Tibial nerve (tissue), 4 donors: Measurements from ENCODE around the gene CAPN8. TPM values are rescaled to one million over a fixed set of nuclear protein-coding genes. Genes with fewer than 3 reads are reported as not detected.
A peak's percentile ranks its signal among the peaks of the same experiment; 100 is the strongest.

Source experiments
- DNase-seq, 2 donors: peaks; one replicate each; pipeline ENCODE4 v3.0.0-alpha.2; 2019; ENCODE audit warnings: low spot score in 2 of 2
- H3K27ac ChIP-seq, 4 donors: fragments of 200-600 bp; sonication (generic) in 3 of 4; one replicate each; pipeline ENCODE4 v1.5.1; 2017 to 2019; ENCODE audit warnings: mild to moderate bottlenecking in 1 of 4
- H3K27me3 ChIP-seq, 2 donors: fragments of 200-600 bp; sonication (generic) in 1 of 2; one replicate each; pipeline versions ENCODE4 v1.5.1 to v1.6.0; 2017 to 2019
- H3K36me3 ChIP-seq, 3 donors: fragments of 200-600 bp; sonication (generic); one replicate each; pipeline ENCODE4 v1.5.1; 2018 to 2019
- H3K4me1 ChIP-seq, 4 donors: fragments of 200-600 bp; sonication (generic) in 3 of 4; one replicate each; pipeline ENCODE4 v1.5.1; 2017 to 2019
- H3K4me3 ChIP-seq, 4 donors: fragments of 200-600 bp; sonication (generic) in 3 of 4; one replicate each; pipeline ENCODE4 v1.5.1; 2017 to 2019; ENCODE audit warnings: mild to moderate bottlenecking in 1 of 4, moderate library complexity in 1 of 4
- H3K9me3 ChIP-seq, 4 donors: fragments of 200-600 bp; sonication (generic) in 3 of 4; one replicate each; pipeline ENCODE4 v1.5.1; 2017 to 2019
- CTCF ChIP-seq, 5 experiments: fragments of 200-600 bp in 3 of 5; fragments of 450-650 bp in 2 of 5; sonication (generic) in 3 of 5; IDR thresholded peaks; one replicate each; pipeline ENCODE4 v1.5.1; 2016 to 2019; ENCODE audit warnings: antibody characterized with exemption in 5 of 5, mild to moderate bottlenecking in 3 of 5, moderate library complexity in 2 of 5
- EP300 ChIP-seq, 2 donors: sonication (generic); formaldehyde crosslinking; IDR thresholded peaks; one replicate each; pipeline ENCODE4 v1.6.1; 2017; ENCODE audit warnings: antibody characterized with exemption in 2 of 2, mild to moderate bottlenecking in 1 of 2
- POLR2A ChIP-seq, 2 donors: fragments of 450-650 bp; IDR thresholded peaks; one replicate each; pipeline ENCODE4 v1.6.1; 2017; ENCODE audit warnings: antibody characterized with exemption in 2 of 2, mild to moderate bottlenecking in 2 of 2, moderate library complexity in 2 of 2
- WGBS, 2 donors: methylation state at CpG; one replicate each; pipeline ENCODE4 v1.1.5; 2018; 5-methylcytosine and 5-hydroxymethylcytosine counted together
- total RNA-seq, 4 donors: library from RNA; depleted of rRNA; stranded (reverse); fragments of >200 nt; gene quantifications; one replicate each; pipeline ENCODE4 v1.1.0, GENCODE V29; 2016

The CAPN8 gene
- total RNA-seq, 4 donors from 2014 or later = not detected

- WGBS, 2 donors = 61 to 64% methylated on average over 13 of the region's 13 CpGs
- peak in 3 of 5 experiments; percentile 15 to 19 (median 17) for TF ChIP-seq CTCF (IDR thresholded peaks at IDR 0.05)
- TF ChIP-seq POLR2A (IDR thresholded peaks at IDR 0.05) = no peak
- TF ChIP-seq EP300 (IDR thresholded peaks at IDR 0.05) = no peak
- no peak overlapping the region for H3K4me3 ChIP-seq
Observed at GRCh38 chr1:223628233-223629125, 37.0 kb downstream of the CAPN8 start.

GRCh38 chr1:223622132-223622842 is 43.2 kb downstream of the CAPN8 start:
- H3K27me3 ChIP-seq = no peaks in the 10 kb centered on the region
- H3K4me1 ChIP-seq = no peaks in the 10 kb centered on the region
- TF ChIP-seq EP300 (IDR thresholded peaks at IDR 0.05) = no peak
- TF ChIP-seq CTCF (IDR thresholded peaks at IDR 0.05) = no peak
- no peak for TF ChIP-seq POLR2A (IDR thresholded peaks at IDR 0.05)
- DNase-seq = no peak
- WGBS, 2 donors = 60 to 67% methylated on average over 17 of the region's 17 CpGs
- H3K36me3 ChIP-seq = no peaks in the 10 kb centered on the region
- no peak overlapping the region for H3K27ac ChIP-seq
- no peaks in the 10 kb centered on the region for H3K9me3 ChIP-seq
- H3K4me3 ChIP-seq = no peak overlapping the region

More at GRCh38 chr1:223628233-223629125, 37.0 kb downstream of the CAPN8 start:
- Histone ChIP-seq H3K36me3 (no peaks in the 10 kb centered on the region), H3K9me3 (no peaks in the 10 kb centered on the region), H3K27ac (no peak overlapping the region), H3K4me1 (no peaks in the 10 kb centered on the region), H3K27me3 (no peaks in the 10 kb centered on the region)
- DNase-seq = no peak

- Histone ChIP-seq H3K4me1 (no peaks in the 10 kb centered on the region), H3K36me3 (no peaks in the 10 kb centered on the region), H3K27me3 (no peaks in the 10 kb centered on the region), H3K4me3 (no peak overlapping the region), H3K27ac (no peak overlapping the region), H3K9me3 (no peaks in the 10 kb centered on the region)
- WGBS, 2 donors = 87 to 88% methylated on average over 10 of the region's 10 CpGs
- DNase-seq = no peak
- TF ChIP-seq CTCF (IDR thresholded peaks at IDR 0.05) (no peak), EP300 (IDR thresholded peaks at IDR 0.05) (no peak), POLR2A (IDR thresholded peaks at IDR 0.05) (no peak)
Observed at GRCh38 chr1:223621312-223621734, 44.2 kb downstream of the CAPN8 start.

GRCh38 chr1:223620297-223620897 is 45.1 kb downstream of the CAPN8 start:
- H3K4me3 ChIP-seq = no peak overlapping the region
- H3K4me1 ChIP-seq = no peaks in the 10 kb centered on the region
- no peak for DNase-seq
- no peaks in the 10 kb centered on the region for H3K9me3 ChIP-seq
- H3K27me3 ChIP-seq = no peaks in the 10 kb centered on the region
- no peaks in the 10 kb centered on the region for H3K36me3 ChIP-seq
- WGBS, 2 donors = 56 to 64% methylated on average over 9 of the region's 9 CpGs
- TF ChIP-seq EP300 (IDR thresholded peaks at IDR 0.05) = no peak
- no peak for TF ChIP-seq POLR2A (IDR thresholded peaks at IDR 0.05)
- TF ChIP-seq CTCF (IDR thresholded peaks at IDR 0.05) = no peak
- H3K27ac ChIP-seq = no peak overlapping the region
